Measurements from ENCODE around the gene TEX14.

The TEX14 gene

DNA sequence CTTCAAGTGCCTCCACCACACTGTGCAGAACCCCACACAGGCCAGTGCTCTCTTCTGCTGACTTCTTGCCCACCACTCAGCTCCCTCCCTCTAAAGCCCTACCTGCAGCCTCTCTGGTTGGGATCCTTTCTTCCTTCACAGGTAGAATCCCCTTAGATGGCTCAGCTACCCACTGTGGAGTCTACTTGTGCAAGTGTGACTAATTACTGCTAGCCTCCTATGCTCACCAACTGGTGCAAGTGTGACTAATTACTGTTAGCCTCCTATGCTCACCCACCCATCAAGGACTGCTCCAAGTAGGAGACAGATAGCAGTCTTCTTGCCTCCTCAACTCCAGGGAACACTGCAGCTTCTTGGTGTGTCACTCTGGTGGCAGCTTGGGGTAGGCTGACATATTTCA, 43.6 kb downstream of the TEX14 start:
- no peaks in the 10 kb centered on the region for H3K36me3 Mint-ChIP-seq (ENCODE audit: low read depth)

DNA sequence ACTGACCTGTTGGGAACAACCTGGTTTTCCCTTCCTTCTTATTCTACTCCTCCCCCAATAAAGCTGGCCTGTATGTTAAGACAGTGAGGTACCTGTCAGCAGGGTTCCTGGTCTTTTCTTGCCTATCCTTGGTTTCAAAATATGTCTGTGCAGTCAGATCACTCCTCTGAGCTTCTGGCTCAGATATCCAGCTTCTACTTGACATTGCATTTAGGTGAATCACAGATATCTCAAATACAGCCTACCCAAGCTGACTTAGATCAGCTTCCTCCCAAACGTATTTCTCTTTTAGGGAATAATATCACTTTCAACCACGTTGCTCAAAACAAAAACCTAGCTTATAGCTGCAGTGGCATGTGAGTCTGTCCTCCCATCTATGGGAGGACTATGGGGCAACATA, 48.7 kb downstream of the TEX14 start:
- Mint-ChIP-seq H3K4me1 (peaks cover 5% of the 10 kb centered on the region), H3K36me3 (ENCODE audit: low read depth) (no peaks in the 10 kb centered on the region), H3K27me3 (ENCODE audit: low read depth, poor library complexity) (peaks cover 2% of the 10 kb centered on the region)

More for the DNA sequence above, 43.6 kb downstream of the TEX14 start:
- H3K4me3 Mint-ChIP-seq = no peak overlapping the region
- peaks cover 9% of the 10 kb centered on the region for H3K27me3 Mint-ChIP-seq (ENCODE audit: low read depth, poor library complexity)
- H3K27ac Mint-ChIP-seq = peak overlapping the region; percentile 31
- H3K9me3 Mint-ChIP-seq = no peaks in the 10 kb centered on the region
- H3K4me1 Mint-ChIP-seq = peaks cover 14% of the 10 kb centered on the region
- no peak for DNase-seq
- TF ChIP-seq, protein P1, sequence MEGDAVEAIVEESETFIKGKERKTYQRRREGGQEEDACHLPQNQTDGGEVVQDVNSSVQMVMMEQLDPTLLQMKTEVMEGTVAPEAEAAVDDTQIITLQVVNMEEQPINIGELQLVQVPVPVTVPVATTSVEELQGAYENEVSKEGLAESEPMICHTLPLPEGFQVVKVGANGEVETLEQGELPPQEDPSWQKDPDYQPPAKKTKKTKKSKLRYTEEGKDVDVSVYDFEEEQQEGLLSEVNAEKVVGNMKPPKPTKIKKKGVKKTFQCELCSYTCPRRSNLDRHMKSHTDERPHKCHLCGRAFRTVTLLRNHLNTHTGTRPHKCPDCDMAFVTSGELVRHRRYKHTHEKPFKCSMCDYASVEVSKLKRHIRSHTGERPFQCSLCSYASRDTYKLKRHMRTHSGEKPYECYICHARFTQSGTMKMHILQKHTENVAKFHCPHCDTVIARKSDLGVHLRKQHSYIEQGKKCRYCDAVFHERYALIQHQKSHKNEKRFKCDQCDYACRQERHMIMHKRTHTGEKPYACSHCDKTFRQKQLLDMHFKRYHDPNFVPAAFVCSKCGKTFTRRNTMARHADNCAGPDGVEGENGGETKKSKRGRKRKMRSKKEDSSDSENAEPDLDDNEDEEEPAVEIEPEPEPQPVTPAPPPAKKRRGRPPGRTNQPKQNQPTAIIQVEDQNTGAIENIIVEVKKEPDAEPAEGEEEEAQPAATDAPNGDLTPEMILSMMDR (IDR thresholded peaks at IDR 0.05) = no peak

DNA sequence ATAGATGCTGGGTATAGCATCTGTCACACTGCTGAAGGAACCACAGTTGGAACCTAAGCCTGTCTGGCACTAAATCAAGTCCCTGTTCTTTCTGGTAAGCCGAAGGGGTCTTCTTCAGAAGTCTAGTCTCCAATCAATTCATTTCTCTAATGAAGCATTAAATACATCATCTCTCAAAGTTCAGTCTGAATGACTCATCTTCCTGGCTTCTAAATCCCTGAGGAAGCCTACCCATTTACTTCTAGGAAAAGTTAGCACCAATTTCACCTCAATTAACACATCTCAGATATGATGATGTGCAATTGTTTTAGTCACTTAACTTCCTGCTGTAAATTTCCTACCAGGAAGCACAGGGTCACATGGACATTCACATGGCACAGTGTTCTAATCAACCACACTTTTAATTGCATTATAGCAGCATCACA, 49.9 kb downstream of the TEX14 start:
- Mint-ChIP-seq H3K4me3 (no peak overlapping the region), H3K27me3 (ENCODE audit: low read depth, poor library complexity) (no peaks in the 10 kb centered on the region), H3K4me1 (no peaks in the 10 kb centered on the region), H3K9me3 (no peaks in the 10 kb centered on the region), H3K36me3 (ENCODE audit: low read depth) (no peaks in the 10 kb centered on the region), H3K27ac (no peak overlapping the region)
- TF ChIP-seq, protein P1 (IDR thresholded peaks at IDR 0.05) = no peak
- no peak for DNase-seq

More for the DNA sequence above, 48.7 kb downstream of the TEX14 start:
- no peak for DNase-seq
- Mint-ChIP-seq H3K27ac (peak overlapping the region; percentile 18), H3K4me3 (no peak overlapping the region), H3K9me3 (no peaks in the 10 kb centered on the region)
- TF ChIP-seq, protein P1 (IDR thresholded peaks at IDR 0.05) = no peak

DNA sequence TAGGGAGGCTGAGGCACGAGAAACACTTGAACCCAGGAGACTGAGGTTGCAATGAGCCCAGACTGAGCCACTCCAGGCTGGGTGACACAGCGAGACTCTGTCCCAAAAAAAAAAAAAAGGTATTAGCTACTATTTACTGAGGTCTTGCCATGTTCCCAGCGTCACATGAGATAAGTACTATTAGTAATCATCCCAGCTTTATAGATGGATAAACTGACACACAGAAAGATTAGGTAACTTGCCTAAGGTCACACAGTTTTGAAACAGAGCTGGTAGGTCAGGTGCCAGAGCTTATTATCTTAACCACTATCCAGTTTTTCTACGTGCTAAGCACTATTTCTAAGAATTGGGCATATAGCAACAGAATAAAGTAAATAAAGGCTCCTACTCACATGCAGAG, 51.6 kb downstream of the TEX14 start:
- H3K27ac Mint-ChIP-seq = no peak overlapping the region
- no peaks in the 10 kb centered on the region for H3K27me3 Mint-ChIP-seq (ENCODE audit: low read depth, poor library complexity)
- H3K9me3 Mint-ChIP-seq = no peaks in the 10 kb centered on the region
- no peak for DNase-seq
- no peak overlapping the region for H3K4me3 Mint-ChIP-seq
- H3K4me1 Mint-ChIP-seq = no peaks in the 10 kb centered on the region
- no peaks in the 10 kb centered on the region for H3K36me3 Mint-ChIP-seq (ENCODE audit: low read depth)
- TF ChIP-seq, protein P1 (IDR thresholded peaks at IDR 0.05) = no peak

DNA sequence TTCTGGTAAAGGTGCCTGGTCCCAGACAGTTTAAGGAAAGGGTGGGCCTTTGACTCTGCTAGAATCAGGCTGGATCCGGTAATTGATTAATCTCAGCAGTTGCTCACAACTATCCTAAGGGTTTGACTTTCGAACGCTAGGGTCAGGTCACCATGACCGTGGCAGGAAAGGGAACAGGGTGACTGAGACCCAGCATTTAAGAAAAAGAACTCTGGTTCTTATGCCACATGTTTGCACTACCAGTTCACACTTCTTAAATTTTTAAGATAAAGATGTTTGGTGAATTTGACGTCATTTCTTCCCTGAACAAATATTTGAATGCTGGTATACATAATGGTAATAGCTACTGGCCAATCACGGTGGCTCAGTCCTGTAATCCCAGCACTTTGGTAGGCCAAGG, 52.2 kb downstream of the TEX14 start:
- H3K4me1 Mint-ChIP-seq = no peaks in the 10 kb centered on the region
- no peaks in the 10 kb centered on the region for H3K27me3 Mint-ChIP-seq (ENCODE audit: low read depth, poor library complexity)
- DNase-seq = no peak
- TF ChIP-seq, protein P1 (IDR thresholded peaks at IDR 0.05) = no peak
- no peak overlapping the region for H3K27ac Mint-ChIP-seq
- H3K9me3 Mint-ChIP-seq = no peaks in the 10 kb centered on the region
- no peak overlapping the region for H3K4me3 Mint-ChIP-seq
- no peaks in the 10 kb centered on the region for H3K36me3 Mint-ChIP-seq (ENCODE audit: low read depth)

DNA sequence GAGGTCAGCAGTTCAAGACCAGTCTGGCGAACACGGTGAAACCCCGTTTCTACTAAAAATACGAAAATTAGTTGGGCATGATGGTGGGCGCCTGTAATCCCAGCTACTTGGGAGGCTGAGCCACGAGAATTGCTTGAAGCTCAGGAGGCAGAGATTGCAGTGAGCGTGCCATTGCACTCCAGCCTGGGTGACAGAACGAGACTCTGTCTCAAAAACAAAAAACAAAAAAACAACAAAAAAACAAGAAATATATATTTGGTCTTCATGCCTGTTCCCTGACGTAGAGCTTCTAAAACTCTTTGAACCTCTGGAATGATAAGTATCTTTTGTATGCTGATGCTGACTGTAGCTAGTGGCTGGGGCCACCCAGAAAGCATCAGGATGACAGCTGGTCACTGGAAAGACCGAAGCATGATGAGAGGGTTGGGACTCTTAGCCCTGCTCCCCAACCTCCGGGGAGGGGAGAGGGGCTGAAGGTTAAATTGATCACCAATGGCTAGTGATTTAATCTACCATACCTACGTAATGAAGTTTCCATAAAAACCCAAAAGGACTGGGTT, 54.8 kb downstream of the TEX14 start:
- H3K36me3 Mint-ChIP-seq (ENCODE audit: low read depth) = no peaks in the 10 kb centered on the region
- no peaks in the 10 kb centered on the region for H3K9me3 Mint-ChIP-seq
- H3K4me1 Mint-ChIP-seq = no peaks in the 10 kb centered on the region
- H3K27me3 Mint-ChIP-seq (ENCODE audit: low read depth, poor library complexity) = no peaks in the 10 kb centered on the region
- TF ChIP-seq, protein P1 (IDR thresholded peaks at IDR 0.05) = no peak
- no peak for DNase-seq
- no peak overlapping the region for H3K27ac Mint-ChIP-seq
- H3K4me3 Mint-ChIP-seq = no peak overlapping the region

Measured in nephron progenitor cell (in vitro differentiated cells).